Stomach (tissue), 9 donors: ENCODE results near the gene CLCNKB. TPM values are rescaled to one million over a fixed set of nuclear protein-coding genes. Genes with fewer than 3 reads are reported as not detected.

Source experiments
- DNase-seq, 2 donors: peaks; one replicate each; pipeline versions ENCODE4 v3.0.0 to v3.0.0-alpha.2; 2013 to 2019
- H3K27ac ChIP-seq, 5 donors: fragments of 200-600 bp in 4 of 5; sonication (generic) in 4 of 5; one replicate each; pipeline ENCODE4 v1.5.1; 2013 to 2019; ENCODE audit warnings: mild to moderate bottlenecking in 1 of 5, moderate library complexity in 1 of 5
- H3K27me3 ChIP-seq, 3 donors: fragments of 200-600 bp; sonication (generic); one replicate each; pipeline ENCODE4 v1.5.1; 2017 to 2019; ENCODE audit warnings: mixed run types in 1 of 3
- H3K36me3 ChIP-seq, 4 donors: fragments of 200-600 bp; sonication (generic); 1 replicate in 3 of 4; 2 replicates in 1 of 4; pipeline ENCODE4 v1.5.1; 2016 to 2019
- H3K4me1 ChIP-seq, 4 donors: fragments of 200-600 bp; sonication (generic); one replicate each; pipeline ENCODE4 v1.5.1; 2016 to 2019
- H3K4me3 ChIP-seq, 4 donors: fragments of 200-600 bp; sonication (generic) in 3 of 4; one replicate each; pipeline ENCODE4 v1.5.1; 2016 to 2019; ENCODE audit warnings: mild to moderate bottlenecking in 1 of 4
- H3K9me3 ChIP-seq, 4 donors: fragments of 200-600 bp; sonication (generic); one replicate each; pipeline ENCODE4 v1.5.1; 2016 to 2019
- CTCF ChIP-seq, 7 experiments: fragments of 450-650 bp in 4 of 7; fragments of 200-600 bp in 3 of 7; sonication (generic) in 3 of 7; IDR thresholded peaks; one replicate each; pipeline ENCODE4 v1.5.1; 2016 to 2019; ENCODE audit warnings: antibody characterized with exemption in 7 of 7, control low read depth in 2 of 7, mild to moderate bottlenecking in 1 of 7
- EP300 ChIP-seq: sonication (generic); formaldehyde crosslinking; IDR thresholded peaks from one replicate; pipeline ENCODE4 v1.6.1; 2017; ENCODE audit warnings: antibody characterized with exemption
- POLR2A ChIP-seq, 4 donors: fragments of 450-650 bp; IDR thresholded peaks; one replicate each; pipeline ENCODE4 v1.6.1; 2016; ENCODE audit warnings: antibody characterized with exemption in 4 of 4, control low read depth in 2 of 4, mild to moderate bottlenecking in 1 of 4, moderate library complexity in 1 of 4
- POLR2AphosphoS5 ChIP-seq, 3 donors: sonication (generic); formaldehyde crosslinking; IDR thresholded peaks; one replicate each; pipeline ENCODE4 v1.6.1; 2016; ENCODE audit warnings: antibody characterized with exemption in 3 of 3
- WGBS, 5 donors: extraction: QIAGEN DNeasy Blood & Tissue Kit in 3 of 5; methylation state at CpG; one replicate each; pipeline versions ENCODE4 v1.1.5 to v1.1.7; 2013 to 2018; 5-methylcytosine and 5-hydroxymethylcytosine counted together
- intact Hi-C: fragments of 100-400 bp; cut with DNase I; formaldehyde crosslinking; loops from one replicate; pipeline ENCODE4 v1.15.1; 2023; ENCODE audit warnings: low total_unique reads
- polyA plus RNA-seq, 3 donors: library from polyadenylated mRNA; stranded (reverse); fragments of 200-250 nt; gene quantifications; one replicate each; pipeline ENCODE4 v1.2.3, GENCODE V29; 2013
- total RNA-seq, 5 donors: library from RNA; depleted of rRNA; stranded (reverse); fragments of >200 nt; gene quantifications; one replicate each; pipeline versions ENCODE4 v1.1.0 to v1.2.3, GENCODE V29; 2014 to 2016
- donor health status: healthy with polysubstance abuse.
- donor health status: Bipolar disorder and iron deficiency.
- donor health status: healthy.

Gene CLCNKB
- total and polyA plus RNA-seq, 8 donors, result 0.19 to 0.92 (median 0.45) TPM; not detected in 4

GRCh38 chr1:16093611-16094010, 50.0 kb downstream of the CLCNKB start:
- no peak for DNase-seq
- TF ChIP-seq POLR2A (IDR thresholded peaks at IDR 0.05), result no peak
- no peak for TF ChIP-seq POLR2AphosphoS5 (IDR thresholded peaks at IDR 0.05)
- TF ChIP-seq EP300, result no peak
- TF ChIP-seq CTCF (IDR thresholded peaks at IDR 0.05), result no peak
- Histone ChIP-seq H3K9me3 (no peaks in the 10 kb centered on the region), H3K4me3 (no peak overlapping the region), H3K27ac (no peak overlapping the region), H3K27me3 (peaks cover 0 to 9% (median 0%) of the 10 kb centered on the region in 3 donors), H3K4me1 (no peaks in the 10 kb centered on the region), H3K36me3 (no peaks in the 10 kb centered on the region)
- intact Hi-C loops, result no loop called here
- WGBS, 5 donors, result 76 to 80% (median 77%) methylated on average over 9 of the region's 9 CpGs

GRCh38 chr1:16094453-16095158, 51.0 kb downstream of the CLCNKB start:
- Histone ChIP-seq H3K9me3 (no peaks in the 10 kb centered on the region), H3K4me1 (no peaks in the 10 kb centered on the region), H3K4me3 (no peak overlapping the region), H3K27ac (no peak overlapping the region), H3K36me3 (no peaks in the 10 kb centered on the region), H3K27me3 (peaks cover 0 to 9% (median 0%) of the 10 kb centered on the region in 3 donors)
- intact Hi-C loops, result no loop called here
- 87 to 94% (median 92%) methylated on average over 20 to 21 of the region's 21 CpGs for WGBS, 5 donors
- DNase-seq, result no peak
- no peak for TF ChIP-seq POLR2AphosphoS5 (IDR thresholded peaks at IDR 0.05)
- TF ChIP-seq EP300, result no peak
- TF ChIP-seq POLR2A (IDR thresholded peaks at IDR 0.05), result no peak
- no peak for TF ChIP-seq CTCF (IDR thresholded peaks at IDR 0.05)

- TF ChIP-seq CTCF (IDR thresholded peaks at IDR 0.05) (no peak), EP300 (no peak), POLR2A (IDR thresholded peaks at IDR 0.05) (no peak), POLR2AphosphoS5 (IDR thresholded peaks at IDR 0.05) (no peak)
- 62 to 73% (median 69%) methylated on average over 9 of the region's 9 CpGs for WGBS, 5 donors
- Histone ChIP-seq H3K4me1 (no peaks in the 10 kb centered on the region), H3K9me3 (no peaks in the 10 kb centered on the region), H3K36me3 (no peaks in the 10 kb centered on the region), H3K4me3 (no peak overlapping the region), H3K27ac (no peak overlapping the region), H3K27me3 (peaks cover 0 to 9% (median 0%) of the 10 kb centered on the region in 3 donors)
- intact Hi-C loops, result no loop called here
- DNase-seq, result no peak
These were observed 51.9 kb downstream of the CLCNKB start for GRCh38 chr1:16095447-16095846.

GRCh38 chr1:16099412-16099811, 55.8 kb downstream of the CLCNKB start:
- Histone ChIP-seq H3K27ac (no peak overlapping the region), H3K36me3 (no peaks in the 10 kb centered on the region), H3K9me3 (no peaks in the 10 kb centered on the region), H3K27me3 (peaks cover 0 to 9% (median 0%) of the 10 kb centered on the region in 3 donors), H3K4me1 (no peaks in the 10 kb centered on the region), H3K4me3 (no peak overlapping the region)
- DNase-seq, result no peak
- TF ChIP-seq CTCF (IDR thresholded peaks at IDR 0.05) (no peak), POLR2A (IDR thresholded peaks at IDR 0.05) (no peak), EP300 (no peak), POLR2AphosphoS5 (IDR thresholded peaks at IDR 0.05) (no peak)
- intact Hi-C loops, result no loop called here
- 83 to 97% (median 94%) methylated on average over 1 of the region's 1 CpG for WGBS, 5 donors
